Urinary bladder (tissue), 4 donors: ENCODE data around the gene NPTXR. TPM values are rescaled to one million over a fixed set of nuclear protein-coding genes. Genes with fewer than 3 reads are reported as not detected.

Experiments used
- DNase-seq: peaks from one replicate; pipeline ENCODE4 v3.0.0-alpha.2; 2015; ENCODE audit errors: extremely low spot score
- H3K27ac ChIP-seq: one replicate; pipeline ENCODE4 v1.5.1; 2013; ENCODE audit warnings: low read depth, mild to moderate bottlenecking, moderate library complexity
- H3K36me3 ChIP-seq: one replicate; pipeline ENCODE4 v1.6.1; 2013; ENCODE audit warnings: mild to moderate bottlenecking, moderate library complexity; ENCODE audit not compliant: insufficient read depth
- H3K4me1 ChIP-seq: one replicate; pipeline ENCODE4 v1.6.1; 2013; ENCODE audit warnings: mild to moderate bottlenecking, moderate library complexity; ENCODE audit not compliant: insufficient read depth
- H3K4me3 ChIP-seq: one replicate; pipeline ENCODE4 v1.5.1; 2013; ENCODE audit warnings: low read depth, low read length
- WGBS: extraction: QIAGEN DNeasy Blood & Tissue Kit; methylation state at CpG from one replicate; pipeline ENCODE4 v1.1.7; 2013; 5-methylcytosine and 5-hydroxymethylcytosine counted together
- polyA plus RNA-seq: library from polyadenylated mRNA; stranded (reverse); fragments of 200-250 nt; gene quantifications from one replicate; pipeline ENCODE4 v1.2.3, GENCODE V29; 2013
- total RNA-seq: library from RNA; depleted of rRNA; stranded (reverse); fragments of >200 nt; gene quantifications from one replicate; pipeline ENCODE4 v1.2.3, GENCODE V29; 2014
- donor health status: healthy with polysubstance abuse.
- donor health status: healthy.

NPTXR gene
- total and polyA plus RNA-seq, 2 donors = 4.2 to 15.1 TPM

DNA sequence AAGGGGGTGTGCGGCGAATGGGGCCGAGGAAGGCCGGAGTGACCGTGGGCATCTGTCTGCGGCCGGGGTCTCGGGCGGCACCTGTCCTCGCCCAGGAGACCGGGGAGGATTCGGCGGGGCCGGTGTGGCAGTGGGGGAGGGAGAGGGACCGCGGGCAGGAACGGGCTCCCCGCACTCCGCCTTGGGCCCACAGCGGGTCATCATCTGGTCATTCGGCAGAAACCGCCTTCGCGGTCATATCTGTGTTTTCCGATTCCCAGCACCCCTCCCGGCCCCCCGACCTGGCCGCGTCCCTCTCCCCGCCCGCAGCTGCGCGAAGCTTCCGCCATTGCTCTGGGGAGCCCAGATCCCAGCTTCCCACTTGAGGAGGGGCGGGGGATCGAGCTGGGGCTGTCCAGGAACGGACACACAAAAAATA lies 29.0 kb upstream of the NPTXR start:
- 1% methylated on average over 37 of the region's 37 CpGs for WGBS
- peak overlapping the region; percentile 96 for H3K27ac ChIP-seq
- H3K4me1 ChIP-seq = no peaks in the 10 kb centered on the region
- no peak for DNase-seq
- H3K4me3 ChIP-seq = peak overlapping the region; percentile 79
- no peaks in the 10 kb centered on the region for H3K36me3 ChIP-seq

GRCh38 chr22:38872172-38872830 lies 28.5 kb upstream of the NPTXR start, which contains the start of gene CBX6:
Gene CBX6 (minus strand): TSS chr22:38872216. CDS start chr22:38872190, 26 bp downstream.
- Histone ChIP-seq H3K36me3 (no peaks in the 10 kb centered on the region), H3K27ac (peak within 1 kb of the TSS; percentile 96), H3K4me1 (no peaks in the 10 kb centered on the region), H3K4me3 (peak within 1 kb of the TSS; percentile 79)
- DNase-seq = peak; percentile 82
- WGBS = under 1% methylated on average over 73 of the region's 73 CpGs

GRCh38 chr22:38871360-38872171 lies 27.7 kb upstream of the NPTXR start:
- DNase-seq = no peak
- WGBS = 2% methylated on average over 77 of the region's 77 CpGs

GRCh38 chr22:38870791-38871359 lies 27.0 kb upstream of the NPTXR start:
- 8% methylated on average over 2 of the region's 2 CpGs for WGBS
- Histone ChIP-seq H3K27ac (peak overlapping the region; percentile 59), H3K4me1 (no peaks in the 10 kb centered on the region), H3K36me3 (no peaks in the 10 kb centered on the region), H3K4me3 (peak overlapping the region; percentile 79)
- no peak for DNase-seq

More at GRCh38 chr22:38871360-38872171, 27.7 kb upstream of the NPTXR start:
- Histone ChIP-seq H3K4me3 (peak overlapping the region; percentile 79), H3K36me3 (no peaks in the 10 kb centered on the region), H3K4me1 (no peaks in the 10 kb centered on the region), H3K27ac (peak overlapping the region; percentile 59)

GRCh38 chr22:38870312-38870741 lies 26.5 kb upstream of the NPTXR start:
- DNase-seq = peak; percentile 70
- H3K27ac ChIP-seq = no peak overlapping the region

GRCh38 chr22:38869663-38870062 lies 25.8 kb upstream of the NPTXR start:
- no peaks in the 10 kb centered on the region for H3K4me1 ChIP-seq
- DNase-seq = no peak
- H3K4me3 ChIP-seq = no peak overlapping the region
- WGBS = 78% methylated on average over 3 of the region's 3 CpGs
- H3K36me3 ChIP-seq = no peaks in the 10 kb centered on the region
- H3K27ac ChIP-seq = no peak overlapping the region

More at GRCh38 chr22:38870312-38870741, 26.5 kb upstream of the NPTXR start:
- 4% methylated on average over 12 of the region's 12 CpGs for WGBS
- Histone ChIP-seq H3K4me1 (no peaks in the 10 kb centered on the region), H3K4me3 (no peak overlapping the region), H3K36me3 (no peaks in the 10 kb centered on the region)

GRCh38 chr22:38868886-38869381 lies 25.1 kb upstream of the NPTXR start:
- Histone ChIP-seq H3K4me3 (no peak overlapping the region), H3K27ac (no peak overlapping the region), H3K4me1 (no peaks in the 10 kb centered on the region), H3K36me3 (no peaks in the 10 kb centered on the region)
- DNase-seq = no peak
- 10% methylated on average over 8 of the region's 8 CpGs for WGBS

- 87% methylated on average over 8 of the region's 8 CpGs for WGBS
- no peak overlapping the region for H3K27ac ChIP-seq
- H3K4me1 ChIP-seq = no peaks in the 10 kb centered on the region
- no peaks in the 10 kb centered on the region for H3K36me3 ChIP-seq
- no peak for DNase-seq
- H3K4me3 ChIP-seq = no peak overlapping the region
These were observed 24.5 kb upstream of the NPTXR start for GRCh38 chr22:38868286-38868721.

GRCh38 chr22:38867471-38868285 lies 23.9 kb upstream of the NPTXR start:
- H3K4me1 ChIP-seq = no peaks in the 10 kb centered on the region
- 85% methylated on average over 18 of the region's 18 CpGs for WGBS
- no peak overlapping the region for H3K27ac ChIP-seq
- DNase-seq = no peak
- no peaks in the 10 kb centered on the region for H3K36me3 ChIP-seq
- H3K4me3 ChIP-seq = no peak overlapping the region

DNA sequence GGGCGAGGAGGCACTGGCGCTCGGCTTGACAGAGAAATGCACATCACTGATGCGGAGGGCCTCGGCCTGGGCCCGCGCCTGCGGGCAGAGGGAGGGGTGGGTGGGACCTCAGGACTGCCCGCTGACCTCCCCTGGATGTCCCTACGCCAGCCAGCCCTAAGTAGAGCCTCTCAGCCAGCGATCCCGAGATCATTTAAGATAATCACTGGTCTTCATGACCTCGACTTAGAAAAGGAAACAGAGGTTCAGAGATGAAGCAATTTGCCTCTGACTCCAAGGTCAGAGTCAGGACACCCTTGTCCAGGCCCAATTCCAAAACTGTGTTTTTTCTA lies 23.3 kb upstream of the NPTXR start:
- WGBS = 66% methylated on average over 13 of the region's 13 CpGs
- no peak for DNase-seq
- H3K4me3 ChIP-seq = no peak overlapping the region
- H3K4me1 ChIP-seq = no peaks in the 10 kb centered on the region
- no peaks in the 10 kb centered on the region for H3K36me3 ChIP-seq
- H3K27ac ChIP-seq = no peak overlapping the region

DNA sequence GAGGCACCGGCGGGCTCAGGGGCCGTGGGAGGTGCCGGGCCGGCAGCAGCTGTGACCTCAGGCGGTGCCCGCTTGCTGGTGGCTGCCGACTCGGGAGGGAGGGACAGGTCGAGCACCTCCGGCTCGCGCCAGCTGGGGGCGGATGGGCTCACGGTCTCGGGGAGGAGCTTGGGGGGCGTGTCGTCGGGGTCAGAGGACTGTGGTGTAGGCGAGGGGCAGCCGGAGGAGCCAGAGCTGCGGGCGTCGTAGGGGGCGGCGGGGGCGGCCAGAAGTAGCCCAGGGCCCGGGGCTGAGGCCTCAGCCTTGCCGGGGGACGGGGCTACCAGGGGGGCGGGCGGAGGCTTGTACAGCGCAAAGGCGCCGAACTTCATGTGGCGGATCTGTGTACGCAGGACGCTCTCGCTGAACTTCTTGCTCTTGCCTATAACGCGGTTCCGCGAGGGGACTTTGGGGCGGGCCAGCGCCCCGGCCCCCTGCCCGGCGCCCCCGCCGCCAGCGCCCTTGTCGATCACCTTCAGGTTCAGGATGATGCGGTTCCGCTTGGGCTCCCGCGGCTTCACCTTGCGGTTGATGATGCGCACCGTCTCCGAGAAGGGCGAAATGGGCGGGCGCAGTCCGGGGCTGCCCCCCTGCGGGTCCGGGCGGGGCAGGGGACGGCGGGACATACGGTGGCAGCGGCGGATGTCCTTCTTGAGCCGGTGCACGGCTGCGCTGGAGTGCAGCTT lies 22.7 kb upstream of the NPTXR start:
- DNase-seq = no peak
- Histone ChIP-seq H3K36me3 (no peaks in the 10 kb centered on the region), H3K27ac (no peak overlapping the region), H3K4me1 (no peaks in the 10 kb centered on the region), H3K4me3 (no peak overlapping the region)
- WGBS = 60% methylated on average over 75 of the region's 75 CpGs

GRCh38 chr22:38866024-38866398 lies 22.2 kb upstream of the NPTXR start:
- DNase-seq = no peak
- H3K4me3 ChIP-seq = no peak overlapping the region
- no peaks in the 10 kb centered on the region for H3K36me3 ChIP-seq
- 78% methylated on average over 15 of the region's 15 CpGs for WGBS
- no peaks in the 10 kb centered on the region for H3K4me1 ChIP-seq
- no peak overlapping the region for H3K27ac ChIP-seq
